ENCODE measurements around the gene SNORC.
"Not testable (repeated sequence)": the region's sequence is repeated elsewhere in the genome, so short reads cannot be mapped to it uniquely, and the experiment has no call there.

SNORC gene

DNA sequence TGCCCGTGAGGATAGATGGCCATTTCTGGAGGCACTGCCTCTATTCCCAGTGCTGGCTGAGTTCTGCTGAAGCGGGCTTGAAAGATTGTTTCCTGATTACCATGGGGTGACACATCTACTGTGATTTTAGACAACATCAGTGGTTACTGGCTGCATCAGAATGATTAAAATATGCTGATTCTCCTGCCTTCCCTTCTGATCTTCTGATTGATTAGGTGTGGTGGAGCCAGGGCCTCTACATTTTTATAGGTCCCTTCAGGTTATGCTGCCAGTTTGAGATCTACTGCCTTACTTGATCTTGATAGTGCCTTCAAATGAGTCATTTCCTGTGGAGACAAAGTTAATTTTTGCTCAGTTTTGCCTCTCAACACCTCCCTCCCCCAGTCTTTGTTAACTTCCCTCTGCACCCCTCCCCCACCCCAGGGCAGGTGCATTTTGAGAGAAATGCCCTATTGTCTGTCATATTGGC lies 31.6 kb upstream of the SNORC start:
- TF ChIP-seq, protein P1, sequence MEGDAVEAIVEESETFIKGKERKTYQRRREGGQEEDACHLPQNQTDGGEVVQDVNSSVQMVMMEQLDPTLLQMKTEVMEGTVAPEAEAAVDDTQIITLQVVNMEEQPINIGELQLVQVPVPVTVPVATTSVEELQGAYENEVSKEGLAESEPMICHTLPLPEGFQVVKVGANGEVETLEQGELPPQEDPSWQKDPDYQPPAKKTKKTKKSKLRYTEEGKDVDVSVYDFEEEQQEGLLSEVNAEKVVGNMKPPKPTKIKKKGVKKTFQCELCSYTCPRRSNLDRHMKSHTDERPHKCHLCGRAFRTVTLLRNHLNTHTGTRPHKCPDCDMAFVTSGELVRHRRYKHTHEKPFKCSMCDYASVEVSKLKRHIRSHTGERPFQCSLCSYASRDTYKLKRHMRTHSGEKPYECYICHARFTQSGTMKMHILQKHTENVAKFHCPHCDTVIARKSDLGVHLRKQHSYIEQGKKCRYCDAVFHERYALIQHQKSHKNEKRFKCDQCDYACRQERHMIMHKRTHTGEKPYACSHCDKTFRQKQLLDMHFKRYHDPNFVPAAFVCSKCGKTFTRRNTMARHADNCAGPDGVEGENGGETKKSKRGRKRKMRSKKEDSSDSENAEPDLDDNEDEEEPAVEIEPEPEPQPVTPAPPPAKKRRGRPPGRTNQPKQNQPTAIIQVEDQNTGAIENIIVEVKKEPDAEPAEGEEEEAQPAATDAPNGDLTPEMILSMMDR (IDR thresholded peaks at IDR 0.05; ENCODE audit: low read depth, low read length, missing control alignments) = no peak
- in situ Hi-C loops (cut with HindIII; ENCODE audit: low sequenced_read_pairs) = no loop called here
- H3K4me3 ChIP-seq (ENCODE audit: low read depth, low read length) = no peak overlapping the region
- no peak for DNase-seq (ENCODE audit: low read depth)

DNA sequence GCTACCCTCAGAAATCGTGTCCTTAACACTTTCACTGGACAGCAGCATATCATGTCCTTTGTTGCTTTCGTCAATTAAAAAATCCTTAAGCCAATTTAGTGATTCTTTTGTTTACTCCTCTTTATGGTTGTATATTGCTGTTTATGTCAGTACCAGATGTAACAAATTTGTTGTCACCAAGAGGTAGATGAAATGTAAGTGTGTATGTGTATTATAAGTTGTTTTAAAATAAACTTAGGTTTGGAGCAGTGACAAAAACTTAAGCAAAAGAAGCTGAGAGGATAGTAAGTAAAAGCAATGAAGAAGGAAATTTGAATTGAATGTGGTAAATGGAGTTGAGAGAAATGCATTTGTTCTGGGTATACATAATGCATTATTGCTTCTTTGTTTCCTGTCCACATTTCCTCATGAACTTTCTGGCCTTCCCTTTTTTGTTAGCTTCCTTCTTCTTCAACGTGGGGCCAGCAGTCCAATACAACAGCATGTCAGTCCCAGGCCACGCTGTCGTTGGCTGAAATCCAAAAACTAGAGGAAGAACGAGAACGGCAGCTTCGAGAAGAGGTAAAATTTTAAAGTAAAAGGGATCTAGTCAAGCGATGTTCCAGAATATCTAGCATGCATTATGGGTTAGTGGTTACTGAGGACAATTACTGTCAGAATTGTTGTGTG lies 30.5 kb upstream of the SNORC start:
- TF ChIP-seq, protein P1 (IDR thresholded peaks at IDR 0.05; ENCODE audit: low read depth, low read length, missing control alignments) = no peak
- DNase-seq (ENCODE audit: low read depth) = no peak
- in situ Hi-C loops (cut with HindIII; ENCODE audit: low sequenced_read_pairs) = no loop called here

DNA sequence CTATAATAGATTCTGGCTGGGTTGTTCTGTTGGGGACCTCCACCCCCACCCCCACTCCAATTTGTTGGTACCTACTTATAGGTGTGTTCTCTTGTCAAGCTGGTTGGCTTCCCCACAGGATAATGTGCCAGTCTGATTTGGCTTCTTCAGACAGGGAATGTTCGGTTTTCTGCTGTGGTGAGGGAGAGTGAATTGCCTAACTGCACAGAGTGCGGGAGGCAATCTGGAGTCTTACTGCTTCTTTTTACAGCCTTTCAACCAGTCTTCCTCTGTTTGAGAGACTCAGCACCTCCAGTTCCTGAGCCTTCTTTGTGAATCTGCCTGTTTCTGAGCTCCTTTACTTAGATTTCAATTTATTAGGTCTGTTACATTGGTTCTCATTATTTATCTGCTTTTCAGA lies 27.4 kb upstream of the SNORC start:
- TF ChIP-seq, protein P1 (IDR thresholded peaks at IDR 0.05; ENCODE audit: low read depth, low read length, missing control alignments) = no peak
- no peak overlapping the region for H3K4me3 ChIP-seq (ENCODE audit: low read depth, low read length)
- in situ Hi-C loops (cut with HindIII; ENCODE audit: low sequenced_read_pairs) = no loop called here
- DNase-seq (ENCODE audit: low read depth) = no peak

More for the DNA sequence above, 30.5 kb upstream of the SNORC start:
- H3K4me3 ChIP-seq (ENCODE audit: low read depth, low read length) = no peak overlapping the region

DNA sequence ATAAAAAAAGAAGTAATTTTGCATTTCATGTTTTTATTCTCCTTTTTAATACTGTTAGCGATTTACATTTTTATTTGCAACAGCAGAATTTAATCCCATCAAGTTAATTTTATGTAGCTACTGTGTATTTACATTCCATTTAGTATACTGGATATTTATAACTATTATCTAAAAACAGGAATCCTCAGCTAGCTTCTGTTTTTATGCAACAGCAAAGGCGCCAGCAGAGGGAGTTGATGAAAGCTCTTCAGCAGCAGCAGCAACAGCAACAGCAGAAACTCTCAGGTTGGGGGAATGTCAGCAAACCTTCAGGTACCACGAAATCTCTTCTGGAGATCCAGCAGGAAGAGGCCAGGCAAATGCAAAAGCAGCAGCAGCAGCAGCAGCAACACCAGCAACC lies 26.2 kb upstream of the SNORC start:
- H3K4me3 ChIP-seq (ENCODE audit: low read depth, low read length) = no peak overlapping the region
- TF ChIP-seq, protein P1 (IDR thresholded peaks at IDR 0.05; ENCODE audit: low read depth, low read length, missing control alignments) = peak; percentile 26
- in situ Hi-C loops (cut with HindIII; ENCODE audit: low sequenced_read_pairs) = no loop called here
- DNase-seq (ENCODE audit: low read depth) = no peak

DNA sequence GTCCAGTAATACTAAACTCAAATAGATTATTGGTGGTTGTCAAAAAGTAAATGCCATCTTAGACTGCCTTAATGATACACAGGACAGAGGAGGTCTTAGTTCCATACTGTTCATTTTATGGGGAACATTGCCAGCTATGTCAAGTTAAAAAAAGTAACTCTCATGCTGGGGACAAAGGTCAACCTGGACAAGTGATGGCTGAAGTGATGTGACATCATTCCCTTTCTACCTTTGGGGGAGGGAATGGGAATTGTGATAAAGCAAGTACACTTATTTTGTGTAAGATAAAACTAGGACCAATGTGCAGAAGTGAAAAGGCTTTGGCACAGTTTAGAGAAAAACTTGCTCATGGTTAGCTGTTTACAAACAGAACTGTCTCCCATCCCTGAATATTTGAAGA lies 24.0 kb upstream of the SNORC start:
- H3K4me3 ChIP-seq (ENCODE audit: low read depth, low read length) = no peak overlapping the region
- in situ Hi-C loops (cut with HindIII; ENCODE audit: low sequenced_read_pairs) = no loop called here
- no peak for DNase-seq (ENCODE audit: low read depth)
- TF ChIP-seq, protein P1 (IDR thresholded peaks at IDR 0.05; ENCODE audit: low read depth, low read length, missing control alignments) = no peak

DNA sequence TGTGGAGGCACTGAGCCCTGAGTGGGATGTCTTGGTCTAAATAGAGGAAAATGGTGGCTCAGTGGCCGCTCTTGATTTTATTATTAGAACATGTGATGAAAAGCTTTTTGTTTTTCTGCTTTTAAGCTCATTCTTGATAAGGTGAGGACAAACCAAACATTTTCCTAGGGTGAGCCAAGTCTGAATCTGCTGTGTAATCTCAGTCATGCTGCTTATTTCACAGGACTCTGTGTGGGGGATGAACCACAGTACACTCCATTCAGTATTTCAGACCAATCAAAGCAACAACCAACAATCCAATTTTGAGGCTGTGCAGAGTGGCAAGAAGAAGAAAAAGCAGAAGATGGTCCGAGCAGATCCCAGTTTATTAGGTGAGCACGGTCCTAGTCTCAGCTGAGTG lies 20.0 kb upstream of the SNORC start:
- DNase-seq (ENCODE audit: low read depth) = no peak
- no peak overlapping the region for H3K4me3 ChIP-seq (ENCODE audit: low read depth, low read length)
- in situ Hi-C loops (cut with HindIII; ENCODE audit: low sequenced_read_pairs) = loop anchor here (25.0 kb wide), 1 partner anchor 387 kb away; no protein-coding TSS in a partner anchor
- TF ChIP-seq, protein P1 (IDR thresholded peaks at IDR 0.05; ENCODE audit: low read depth, low read length, missing control alignments) = no peak

DNA sequence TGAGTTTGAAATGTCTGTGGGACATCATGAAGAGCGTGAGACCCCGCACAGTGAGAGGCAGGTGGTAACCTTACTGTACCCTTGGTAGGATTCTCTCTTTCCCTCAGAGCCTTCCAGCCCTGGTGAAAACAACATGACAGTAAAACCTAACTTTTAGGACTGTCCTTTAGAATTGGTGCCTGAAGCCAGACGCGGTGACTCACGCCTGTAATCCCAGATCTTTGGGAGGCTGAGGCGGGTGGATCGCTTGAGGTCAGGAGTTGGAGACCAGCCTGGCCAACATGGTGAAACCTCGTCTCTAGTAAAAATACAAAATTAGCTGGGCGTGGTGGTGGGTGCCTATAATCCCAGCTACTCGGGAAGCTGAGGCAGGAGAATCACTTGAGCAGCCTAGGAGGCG lies 18.0 kb upstream of the SNORC start:
- not testable (repeated sequence) for DNase-seq (ENCODE audit: low read depth); H3K4me3 ChIP-seq (ENCODE audit: low read depth, low read length)
- in situ Hi-C loops (cut with HindIII; ENCODE audit: low sequenced_read_pairs) = loop anchor here (25.0 kb wide), 1 partner anchor 385 kb away; no protein-coding TSS in a partner anchor

All from astrocyte of the cerebellum (primary cell).